ENCODE measurements around the gene RPA4. TPM values are rescaled to one million over a fixed set of nuclear protein-coding genes. Genes with fewer than 3 reads are reported as not detected.
"Not testable (repeated sequence)": the region's sequence is repeated elsewhere in the genome, so short reads cannot be mapped to it uniquely, and the experiment has no call there.

The RPA4 gene, protein sequence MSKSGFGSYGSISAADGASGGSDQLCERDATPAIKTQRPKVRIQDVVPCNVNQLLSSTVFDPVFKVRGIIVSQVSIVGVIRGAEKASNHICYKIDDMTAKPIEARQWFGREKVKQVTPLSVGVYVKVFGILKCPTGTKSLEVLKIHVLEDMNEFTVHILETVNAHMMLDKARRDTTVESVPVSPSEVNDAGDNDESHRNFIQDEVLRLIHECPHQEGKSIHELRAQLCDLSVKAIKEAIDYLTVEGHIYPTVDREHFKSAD
- 0.82 TPM for total RNA-seq

DNA sequence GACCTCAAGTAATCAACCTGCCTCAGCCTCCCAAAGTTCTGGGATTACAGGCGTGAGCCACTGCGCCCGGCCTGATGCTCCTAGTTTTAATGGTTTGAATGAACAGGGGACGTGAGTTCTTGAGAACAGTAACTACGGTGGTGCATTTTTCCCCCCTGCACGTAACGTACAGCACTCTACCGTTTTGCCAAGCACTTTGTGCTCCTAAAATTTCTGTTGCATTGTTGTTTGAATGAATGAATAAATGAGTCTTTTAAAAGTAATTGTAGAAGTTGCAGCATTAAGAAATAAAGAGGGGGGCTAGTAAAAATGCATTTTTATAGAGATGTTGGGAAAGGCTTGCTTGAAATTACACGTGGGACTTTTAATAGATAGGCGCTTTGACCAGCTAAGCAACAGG is at the start of gene RPA4:
RPA4 (plus strand) TSS at position 301 of the 400 bp plus-strand sequence. CDS start 403 bp downstream, outside the sequence.
- FAIRE-seq (no peak), DNase-seq (ENCODE audit: low spot score in 2 of 2) (no peak)

DNA sequence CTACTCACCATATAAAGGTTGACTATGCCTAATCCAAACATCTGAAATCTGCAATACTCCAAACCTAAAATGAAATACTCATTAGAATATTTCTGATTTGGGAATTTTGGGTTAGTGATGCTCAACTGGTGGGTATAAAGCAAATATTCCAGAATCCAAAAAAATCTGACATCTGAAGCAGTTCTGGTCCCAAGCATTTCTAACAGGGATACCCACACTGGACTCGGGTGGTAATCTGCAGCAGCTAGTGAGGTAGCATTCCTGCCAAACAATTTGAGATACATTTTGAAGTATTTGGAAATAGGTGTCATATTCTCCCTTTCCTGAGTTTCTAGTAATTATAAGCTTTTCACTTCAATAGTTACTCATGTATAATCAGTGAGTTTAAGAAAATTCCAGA is 49.6 kb upstream of the RPA4 start:
- no peak for FAIRE-seq
- DNase-seq (ENCODE audit: low spot score in 2 of 2), result no peak

DNA sequence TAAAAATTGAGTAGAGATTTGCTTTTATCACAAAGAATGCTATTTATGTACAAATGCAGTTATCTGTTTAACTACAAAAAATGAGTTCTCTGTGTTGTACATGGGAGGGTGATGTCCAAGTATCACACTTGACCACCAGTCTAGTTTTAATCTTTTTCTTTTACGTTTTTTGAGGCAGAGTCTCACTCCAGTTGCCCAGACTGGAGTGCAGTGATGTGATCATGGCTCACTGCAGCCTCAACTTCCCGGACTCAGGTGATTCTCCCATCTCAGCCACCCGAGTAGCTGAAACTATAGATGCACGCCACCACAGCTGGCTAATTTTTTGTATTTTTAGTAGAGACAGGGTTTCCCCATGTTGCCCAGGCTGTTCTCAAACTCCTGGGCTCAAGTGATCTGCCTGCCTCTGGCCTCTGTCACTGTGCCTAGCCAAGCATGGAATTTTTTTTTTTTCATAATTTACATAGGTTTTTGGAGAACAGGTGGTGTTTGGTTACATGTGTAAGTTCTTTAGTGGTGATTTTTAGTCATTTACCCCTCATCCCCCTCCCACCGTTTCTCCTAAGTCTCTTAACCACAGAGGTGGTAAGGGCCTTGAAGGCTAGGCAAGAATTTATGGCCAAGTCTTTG is 47.9 kb upstream of the RPA4 start:
- no peak for FAIRE-seq
- no peak for DNase-seq (ENCODE audit: low spot score in 2 of 2)

DNA sequence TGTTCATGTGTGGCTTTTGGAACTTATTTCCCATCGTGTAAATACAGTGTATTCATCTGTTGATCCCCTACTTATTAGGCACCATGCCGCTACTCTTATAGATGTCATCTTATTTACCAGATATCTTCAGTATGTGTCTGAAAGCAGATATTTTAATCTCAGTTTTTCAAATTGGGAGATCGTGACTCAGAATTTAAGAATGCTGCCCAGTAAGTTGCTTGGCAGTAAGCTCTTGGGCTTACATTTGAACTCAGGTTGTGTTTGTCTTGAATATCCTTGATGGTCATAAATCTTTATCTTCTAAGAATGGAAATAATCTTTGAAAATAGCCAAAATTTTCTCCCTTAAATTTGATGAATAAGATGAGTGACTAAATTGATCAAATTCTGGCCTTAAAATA is 45.9 kb upstream of the RPA4 start:
- no peak for FAIRE-seq

DNA sequence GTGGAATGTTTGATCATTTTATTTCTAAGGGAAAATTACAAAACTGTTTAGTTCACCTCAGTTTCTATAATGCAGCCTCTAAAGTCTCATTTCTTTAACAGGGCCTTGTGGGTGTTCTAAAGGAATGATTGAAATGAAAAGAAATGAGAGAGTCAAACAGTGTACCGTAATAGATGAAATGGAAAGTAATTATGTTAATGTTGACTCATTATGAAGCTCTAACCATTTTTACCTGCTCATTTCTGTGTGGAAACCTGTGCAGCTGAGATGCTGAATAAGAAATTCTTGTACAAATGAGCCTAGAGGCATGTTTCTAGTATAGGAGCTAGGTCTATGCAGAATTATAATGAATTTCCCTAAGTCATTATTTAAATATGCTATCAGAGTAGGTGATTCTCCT is 45.2 kb upstream of the RPA4 start:
- DNase-seq (ENCODE audit: low spot score in 2 of 2), result no peak
- no peak for FAIRE-seq

More for the DNA sequence above, 45.9 kb upstream of the RPA4 start:
- DNase-seq (ENCODE audit: low spot score in 2 of 2), result no peak

DNA sequence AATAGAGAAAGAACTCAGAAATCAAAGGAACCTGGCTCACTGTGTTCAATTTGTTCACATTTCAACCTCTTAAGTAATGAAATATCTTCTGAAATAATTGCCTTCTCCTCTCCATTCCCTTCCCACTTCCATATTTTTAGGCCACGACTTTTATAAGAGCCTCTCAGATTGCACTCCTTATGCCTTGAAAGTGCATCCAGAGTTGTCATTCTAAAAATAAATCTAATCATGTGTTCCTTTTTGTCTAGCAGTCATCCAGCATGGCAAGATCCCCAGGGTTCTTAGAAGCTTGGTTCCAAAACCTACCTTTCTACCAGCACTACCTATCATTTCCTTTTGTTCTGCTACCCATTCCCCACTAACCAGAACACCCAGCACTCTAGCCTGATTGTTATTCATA is 42.4 kb upstream of the RPA4 start:
- no peak for FAIRE-seq

DNA sequence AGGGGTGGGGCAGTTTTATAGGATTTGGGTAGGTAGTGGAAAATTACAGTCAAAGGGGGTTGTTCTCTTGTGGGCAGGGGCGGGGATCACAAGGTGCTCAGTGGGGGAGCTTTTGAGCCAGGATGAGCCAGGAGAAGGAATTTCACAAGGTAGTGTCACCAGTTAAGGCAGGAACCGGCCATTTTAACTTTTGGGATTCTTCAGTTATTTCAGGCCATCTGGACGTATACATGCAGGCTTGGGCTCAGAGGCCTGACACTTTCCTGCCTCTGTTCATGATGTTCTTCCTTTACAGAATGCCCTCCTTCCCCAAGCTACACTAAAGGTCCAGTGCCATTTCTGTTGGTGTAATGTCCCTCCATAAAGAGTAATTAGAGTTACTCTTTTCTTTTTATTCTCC is 41.8 kb upstream of the RPA4 start:
- DNase-seq (ENCODE audit: low spot score in 2 of 2); FAIRE-seq: not testable (repeated sequence)

More for the DNA sequence above, 42.4 kb upstream of the RPA4 start:
- no peak for DNase-seq (ENCODE audit: low spot score in 2 of 2)

DNA sequence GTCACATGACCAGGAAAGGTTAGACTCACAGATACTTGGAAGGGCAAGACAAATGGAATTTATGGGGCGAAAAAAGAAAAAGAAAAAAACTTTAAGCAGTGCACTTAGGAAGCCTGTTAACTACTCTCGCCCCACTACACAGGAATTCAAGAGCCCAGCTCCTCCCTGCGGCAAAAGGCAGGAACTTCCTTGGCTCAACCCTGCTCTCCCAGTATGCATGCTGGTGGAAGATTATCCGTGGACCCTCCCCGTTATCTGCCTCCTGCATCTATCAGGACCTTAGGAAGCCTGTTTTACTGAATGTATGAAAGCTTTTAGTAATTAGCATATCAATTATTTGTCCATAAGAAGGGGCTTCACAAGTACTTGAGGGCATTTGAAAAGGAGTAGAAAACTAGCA is 40.1 kb upstream of the RPA4 start:
- DNase-seq (ENCODE audit: low spot score in 2 of 2) (no peak), FAIRE-seq (no peak)

DNA sequence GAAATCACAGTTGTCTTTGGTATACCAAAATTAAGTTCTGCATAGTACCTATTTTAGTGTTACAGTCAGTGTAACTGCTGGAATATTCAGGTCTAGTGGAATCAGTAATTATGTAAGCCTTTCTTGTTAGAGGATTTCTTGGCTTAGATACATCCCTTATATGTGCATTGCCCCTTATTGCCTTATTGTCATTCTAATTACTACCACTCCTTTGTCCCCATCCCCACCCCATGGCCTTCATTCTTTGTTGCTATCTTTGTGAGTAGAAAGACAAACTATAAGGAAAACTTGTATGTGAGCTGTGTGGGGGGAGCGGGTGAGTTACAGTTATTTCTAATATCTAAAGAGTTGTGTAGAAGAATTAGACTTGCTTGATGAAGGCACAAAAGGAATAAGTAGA is 36.9 kb upstream of the RPA4 start:
- DNase-seq (ENCODE audit: low spot score in 2 of 2) (no peak), FAIRE-seq (no peak)

DNA sequence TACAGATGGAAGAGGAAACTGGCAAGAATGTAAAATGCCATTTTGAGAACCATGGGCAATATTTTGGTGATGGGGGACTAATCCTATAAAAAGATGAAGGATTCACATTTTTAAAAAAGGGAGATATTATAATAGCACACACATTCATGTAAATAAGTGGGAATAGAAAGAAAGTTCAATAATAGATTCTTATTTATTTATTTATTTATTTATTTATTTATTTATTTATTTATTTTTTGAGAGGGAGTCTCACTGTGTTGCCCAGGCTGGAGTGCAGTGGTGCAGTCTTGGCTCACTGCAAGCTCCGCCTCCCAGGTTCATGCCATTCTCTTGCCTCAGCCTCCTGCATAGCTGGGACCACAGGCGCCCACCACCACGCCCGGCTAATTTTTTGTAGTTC is 24.3 kb upstream of the RPA4 start:
- FAIRE-seq; DNase-seq (ENCODE audit: low spot score in 2 of 2): not testable (repeated sequence)

DNA sequence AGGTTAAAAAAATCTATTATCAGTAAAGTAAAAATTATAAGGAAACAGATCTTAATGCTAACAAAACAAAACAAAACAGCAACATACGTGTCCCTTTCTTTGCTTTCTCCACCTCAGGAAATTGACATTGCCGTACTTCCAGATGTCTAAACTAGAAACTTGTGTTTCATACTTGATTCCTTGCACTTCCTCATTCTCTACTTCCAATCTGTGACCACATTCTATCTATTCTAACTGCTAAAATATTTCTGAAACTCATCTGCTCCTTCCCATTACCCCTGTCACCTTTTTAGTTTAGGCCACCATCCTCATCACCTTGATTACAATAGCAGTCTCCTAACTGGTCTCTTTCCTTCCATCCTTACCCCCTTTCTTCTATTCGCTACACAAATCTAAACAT is 22.5 kb upstream of the RPA4 start:
- DNase-seq (ENCODE audit: low spot score in 2 of 2) (no peak), FAIRE-seq (no peak)

DNA sequence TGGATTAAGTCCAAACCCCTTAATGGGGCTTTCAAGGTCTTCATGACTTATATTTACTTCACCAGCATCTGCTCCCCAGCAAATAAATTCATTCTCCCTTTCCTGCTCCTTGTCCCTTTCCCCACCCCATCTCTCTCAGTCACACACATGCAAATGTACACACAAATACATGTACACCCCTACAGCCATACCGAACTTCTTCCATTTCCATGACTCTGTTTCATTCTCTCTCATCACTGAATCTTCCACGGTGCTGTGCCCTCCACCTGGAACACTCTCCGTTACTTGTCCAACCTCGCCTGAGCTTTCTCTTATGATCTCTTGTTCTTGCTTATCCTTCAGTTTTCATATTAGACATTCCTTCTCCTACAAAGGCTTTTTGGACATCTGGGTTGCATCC is 22.0 kb upstream of the RPA4 start:
- no peak for FAIRE-seq
- no peak for DNase-seq (ENCODE audit: low spot score in 2 of 2)

DNA sequence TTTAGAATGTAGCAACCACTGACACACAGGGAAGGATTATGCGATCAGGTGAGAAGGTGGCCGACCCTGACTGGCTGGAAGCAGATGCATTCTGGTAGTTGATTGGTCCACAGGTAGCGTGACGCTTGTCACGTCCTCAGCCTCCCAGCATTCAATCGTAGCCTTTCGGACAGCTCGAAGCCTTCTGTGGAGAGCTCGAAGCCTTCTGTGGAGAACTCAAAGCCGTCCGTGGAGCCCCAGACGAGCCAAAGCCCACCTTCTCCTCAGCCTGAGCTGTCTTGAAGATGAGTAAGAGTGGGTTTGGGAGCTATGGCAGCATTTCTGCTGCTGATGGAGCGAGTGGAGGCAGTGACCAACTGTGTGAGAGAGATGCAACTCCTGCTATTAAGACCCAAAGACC is 319 bp downstream of the RPA4 start:
- DNase-seq (ENCODE audit: low spot score in 2 of 2), result no peak

DNA sequence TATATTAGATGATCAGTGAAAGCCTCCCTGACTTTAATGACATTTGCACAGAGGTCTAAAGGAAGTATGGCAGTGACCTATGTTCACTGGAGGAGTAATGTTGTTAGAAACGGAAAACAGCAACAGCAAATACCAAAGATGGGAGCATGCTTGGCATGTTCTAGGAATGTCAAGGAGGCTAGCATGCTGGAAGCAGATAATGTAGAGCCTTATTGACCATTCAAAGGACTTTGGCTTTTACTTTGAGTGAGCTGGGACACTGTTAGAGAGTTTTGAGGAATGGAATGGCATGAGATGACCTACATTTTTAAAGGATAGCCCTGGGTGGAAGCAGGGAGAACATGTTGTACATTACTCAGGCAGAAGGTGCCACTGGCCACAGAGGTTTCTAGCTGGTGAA is 6.0 kb downstream of the RPA4 start:
- FAIRE-seq, result no peak
- DNase-seq (ENCODE audit: low spot score in 2 of 2), result no peak

More for the DNA sequence above, 319 bp downstream of the RPA4 start:
- no peak for FAIRE-seq

DNA sequence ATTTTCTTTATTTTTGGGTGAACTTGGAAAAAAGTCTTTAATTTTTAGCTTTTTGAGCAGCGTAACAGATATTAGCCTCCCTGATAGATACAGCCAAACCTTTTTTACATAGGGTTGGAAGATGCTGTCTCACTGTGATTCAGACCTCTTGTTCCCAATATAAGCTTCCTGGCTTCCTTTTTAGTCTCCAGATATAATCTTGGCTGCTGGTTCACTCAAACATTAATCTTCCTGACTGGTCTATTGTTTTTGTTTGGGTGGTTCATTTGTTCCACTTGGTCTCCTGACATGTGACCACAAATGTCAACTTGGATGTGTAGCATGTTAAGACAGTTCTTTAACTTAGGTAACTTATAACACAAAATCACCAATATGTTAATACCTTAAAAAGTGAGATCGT is 23.0 kb downstream of the RPA4 start:
- FAIRE-seq (no peak), DNase-seq (ENCODE audit: low spot score in 2 of 2) (no peak)

DNA sequence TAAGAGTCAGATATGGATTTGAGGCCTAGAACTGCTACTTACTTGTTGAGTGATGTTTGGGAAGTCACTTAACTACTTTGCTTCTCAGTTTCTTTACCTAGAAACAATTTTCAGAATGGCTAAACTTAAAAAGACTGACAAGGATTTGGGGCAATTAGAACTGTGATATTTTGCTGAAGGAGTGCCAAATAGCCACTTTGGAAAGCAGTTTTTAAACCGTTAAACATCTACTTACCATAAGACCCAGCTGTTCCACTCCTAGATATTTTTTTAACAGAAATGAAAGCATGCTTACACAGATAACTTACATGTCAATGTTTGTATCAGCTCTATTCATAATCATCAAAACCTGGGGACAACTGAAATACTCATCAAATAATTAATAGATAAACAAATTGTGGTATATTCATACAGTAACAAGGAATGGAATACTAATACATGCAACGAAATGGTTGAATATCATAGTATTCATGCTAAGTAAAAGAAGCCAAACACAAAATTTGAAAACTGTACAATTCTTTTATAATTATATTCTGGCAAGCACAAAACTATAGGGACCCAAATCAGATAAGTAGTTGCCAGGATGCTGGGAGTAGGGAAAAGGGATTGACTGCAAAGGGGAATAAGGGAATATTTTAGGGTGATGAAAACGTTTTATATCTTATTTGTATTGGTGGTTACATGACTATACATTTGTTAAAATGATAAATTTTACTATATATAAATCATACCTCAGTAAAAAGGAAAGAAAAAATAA is 24.0 kb downstream of the RPA4 start:
- no peak for DNase-seq (ENCODE audit: low spot score in 2 of 2)

DNA sequence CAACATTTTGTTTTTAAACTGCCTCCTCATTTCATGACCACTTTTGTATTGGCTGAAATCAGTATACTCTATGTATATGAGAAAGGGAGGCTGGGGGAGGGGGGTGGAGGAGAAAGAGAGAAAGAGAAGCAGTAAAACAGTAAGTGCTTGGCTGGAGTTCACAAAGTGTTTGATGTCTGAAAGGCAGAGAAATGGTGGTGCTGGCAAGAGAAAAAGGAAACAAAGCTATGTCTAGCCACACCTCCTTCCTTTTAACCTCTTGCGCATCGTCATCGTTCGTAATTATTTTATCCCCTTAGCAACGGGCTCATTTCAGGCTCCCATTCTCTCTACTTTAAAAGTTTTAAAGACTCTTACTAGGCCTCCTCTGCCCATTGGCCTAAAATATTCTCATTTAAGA is 25.6 kb downstream of the RPA4 start:
- DNase-seq (ENCODE audit: low spot score in 2 of 2), result no peak
- FAIRE-seq, result no peak

More for the DNA sequence above, 24.0 kb downstream of the RPA4 start:
- no peak for FAIRE-seq

DNA sequence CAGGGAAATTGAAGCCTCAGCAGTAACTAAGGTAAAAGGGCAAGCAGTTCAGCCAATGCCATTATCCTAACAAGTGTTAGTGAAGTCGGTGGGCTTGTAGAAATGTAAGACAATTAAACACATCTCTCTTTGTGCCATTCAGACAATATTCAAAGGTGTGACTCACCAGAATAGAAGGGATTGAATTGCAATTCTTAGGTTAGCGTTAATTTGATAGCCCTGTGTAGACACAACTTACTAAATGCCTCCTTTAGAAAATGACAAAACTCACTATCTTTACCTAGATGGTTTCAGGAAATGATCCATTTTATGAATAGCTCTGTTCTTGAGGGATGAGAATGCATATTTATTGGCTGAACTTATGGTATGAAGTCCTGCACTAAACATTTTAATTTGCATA is 35.2 kb downstream of the RPA4 start:
- FAIRE-seq (no peak), DNase-seq (ENCODE audit: low spot score in 2 of 2) (no peak)

DNA sequence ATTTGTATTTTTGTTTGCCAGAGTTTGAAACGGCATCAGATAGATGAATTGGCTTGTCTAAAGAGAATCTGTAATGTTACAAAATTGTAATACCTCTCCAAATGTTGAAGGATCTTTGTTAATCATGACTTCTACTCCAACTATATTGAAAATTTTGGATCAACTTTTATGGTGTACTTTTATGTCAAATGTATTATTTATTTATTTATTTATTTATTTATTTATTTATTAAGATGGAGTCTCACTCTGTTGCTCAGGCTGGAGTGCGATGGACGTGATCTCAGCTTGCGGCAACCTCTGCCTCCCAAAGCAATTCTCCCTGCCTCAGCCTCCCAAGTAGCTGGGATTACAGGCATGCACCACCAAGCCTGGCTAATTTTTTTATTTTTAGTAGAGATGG is 36.0 kb downstream of the RPA4 start:
- FAIRE-seq (peak; percentile 19), DNase-seq (ENCODE audit: low spot score in 2 of 2) (no peak)

DNA sequence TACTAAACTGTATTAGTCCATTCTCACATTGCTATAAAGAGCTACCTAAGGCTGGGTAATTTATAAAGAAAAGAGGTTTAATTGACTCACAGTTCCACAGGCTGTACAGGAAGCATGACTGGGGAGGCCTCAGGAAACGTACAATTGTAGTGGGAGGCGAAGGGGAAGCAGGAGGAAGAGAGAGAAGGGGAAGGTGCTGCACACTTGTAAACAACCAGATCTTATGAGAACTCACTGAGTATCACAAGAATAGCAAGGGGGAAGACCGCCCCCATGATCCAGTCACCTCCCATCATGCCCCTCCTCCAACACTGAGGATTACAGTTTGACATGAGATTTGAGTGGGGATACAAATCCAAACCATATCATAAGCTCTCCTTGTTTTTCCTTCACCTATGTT is 40.9 kb downstream of the RPA4 start:
- DNase-seq (ENCODE audit: low spot score in 2 of 2) (no peak), FAIRE-seq (no peak)

DNA sequence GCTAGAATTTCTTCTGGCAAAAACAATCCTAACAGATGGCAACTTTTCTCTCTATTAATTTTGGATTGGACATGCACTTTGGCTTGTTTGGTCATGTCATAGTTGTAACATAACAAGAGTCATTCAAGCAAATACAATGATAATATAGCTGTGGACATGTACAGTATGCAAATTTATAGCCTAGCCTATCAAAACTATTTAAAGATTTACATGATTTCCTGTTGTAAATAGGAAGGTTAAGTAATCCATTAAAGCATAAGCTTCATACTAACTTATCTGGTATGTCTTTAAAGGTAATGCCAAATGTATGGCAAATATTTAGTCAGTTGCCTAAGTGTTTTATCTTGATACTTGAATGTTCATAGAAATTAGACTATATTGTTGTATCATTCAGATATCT is 45.3 kb downstream of the RPA4 start:
- DNase-seq (ENCODE audit: low spot score in 2 of 2) (no peak), FAIRE-seq (no peak)

Data from frontal cortex (tissue), 4 donors.